H1 (cell line): ENCODE data around the gene SMARCC2. TPM values are rescaled to one million over a fixed set of nuclear protein-coding genes. Genes with fewer than 3 reads are reported as not detected.

ENCODE experiments used
- CTCF ChIA-PET: fragments of 300-600 bp; sonication (Branson Sonifier 250); formaldehyde crosslinking; loops from one replicate; lab custom pipeline; 2021; ENCODE audit not compliant: partially characterized antibody; lab: Charles Lee
- POLR2A ChIA-PET: fragments of 300-600 bp; sonication (Branson Sonifier 250); formaldehyde crosslinking; loops from one replicate; lab custom pipeline; 2021; ENCODE audit warnings: inconsistent platforms; ENCODE audit not compliant: partially characterized antibody; lab: Charles Lee
- DNase-seq, 2 experiments: peaks; one replicate each; pipeline versions ENCODE4 v3.0.0 to v3.0.0-alpha.2; 2010 to 2022; ENCODE audit warnings: low spot score in 2 of 2, low read depth in 1 of 2, mixed read lengths in 1 of 2
- FAIRE-seq: peaks from 2 replicates; lab custom pipeline; 2011; peaks lifted over from hg19 to GRCh38; lab: Jason Lieb, UNC
- H2AFZ ChIP-seq: 2 replicates; pipeline ENCODE4 v1.8.1; 2012; ENCODE audit warnings: low read length, inconsistent platforms
- H2AK5ac ChIP-seq: 2 replicates; pipeline ENCODE4 v1.6.1; 2013; ENCODE audit warnings: low read depth, low read length
- H2BK120ac ChIP-seq: replicated peaks from 2 replicates; pipeline ENCODE3; 2013; ENCODE audit warnings: low read depth, low read length, inconsistent platforms
- H2BK12ac ChIP-seq: 2 replicates; pipeline ENCODE4 v1.6.1; 2013; ENCODE audit warnings: low read depth, low read length
- H2BK15ac ChIP-seq: 2 replicates; pipeline ENCODE4 v1.6.1; 2013; ENCODE audit warnings: low read length
- H2BK20ac ChIP-seq: 2 replicates; pipeline ENCODE4 v1.6.1; 2013; ENCODE audit warnings: low read length
- H2BK5ac ChIP-seq: 2 replicates; pipeline ENCODE4 v1.6.1; 2013; ENCODE audit warnings: low read depth, low read length
- H3K14ac ChIP-seq: 2 replicates; pipeline ENCODE4 v1.6.1; 2013; ENCODE audit warnings: inconsistent platforms; ENCODE audit not compliant: insufficient read length
- H3K18ac ChIP-seq: 2 replicates; pipeline ENCODE4 v1.6.1; 2013; ENCODE audit warnings: low read length; ENCODE audit errors: extremely low read depth
- H3K23ac ChIP-seq: 2 replicates; pipeline ENCODE4 v1.6.1; 2013; ENCODE audit warnings: inconsistent platforms; ENCODE audit not compliant: insufficient read length
- H3K23me2 ChIP-seq: 2 replicates; pipeline ENCODE4 v1.6.1; 2013; ENCODE audit warnings: low read depth, low read length
- H3K27ac ChIP-seq: 2 replicates; pipeline ENCODE4 v1.6.1; 2011; ENCODE audit warnings: low read depth, low read length, inconsistent platforms
- H3K27me3 ChIP-seq, 4 experiments: replicated peaks in 1 of 4; 1 replicate in 1 of 4; 2 replicates in 3 of 4; pipeline versions ENCODE4 v1.6.1 to v1.8.1; 2011 to 2013; ENCODE audit warnings: low read length in 3 of 4, mild to moderate bottlenecking in 3 of 4, inconsistent platforms in 2 of 4, mixed read lengths in 2 of 4, moderate library complexity in 1 of 4; ENCODE audit not compliant: control insufficient read depth in 3 of 4, insufficient read depth in 3 of 4; ENCODE audit errors: extremely low read depth in 1 of 4
- H3K36me3 ChIP-seq, 4 experiments: 2 replicates each; pipeline versions ENCODE4 v1.6.1 to v1.8.1; 2011 to 2013; ENCODE audit warnings: mild to moderate bottlenecking in 4 of 4, low read length in 3 of 4, moderate library complexity in 2 of 4, control low read depth in 1 of 4, inconsistent platforms in 1 of 4; ENCODE audit not compliant: insufficient read depth in 4 of 4, control insufficient read depth in 2 of 4
- H3K4ac ChIP-seq: replicated peaks from 2 replicates; pipeline ENCODE3; 2013; ENCODE audit warnings: low read length, low read depth, mixed read lengths, inconsistent platforms; ENCODE audit not compliant: insufficient read length
- H3K4me1 ChIP-seq, 4 experiments: replicated peaks in 1 of 4; 1 replicate in 1 of 4; 2 replicates in 3 of 4; pipeline versions ENCODE4 v1.6.1 to v1.8.1; 2011 to 2013; ENCODE audit warnings: low read length in 3 of 4, inconsistent platforms in 2 of 4, mixed read lengths in 1 of 4; ENCODE audit not compliant: insufficient read depth in 4 of 4, control insufficient read depth in 3 of 4
- H3K4me2 ChIP-seq, 2 experiments: 2 replicates each; pipeline versions ENCODE4 v1.6.1 to v1.8.1; 2011 to 2013; ENCODE audit warnings: low read depth in 2 of 2, low read length in 2 of 2, control low read depth in 1 of 2, inconsistent platforms in 1 of 2, mild to moderate bottlenecking in 1 of 2; ENCODE audit not compliant: insufficient read depth in 1 of 2
- H3K4me3 ChIP-seq, 4 experiments: fragments of 200-600, 300-600 bp in 1 of 4; sonication (generic), shearing (Covaris generic), sonication (Bioruptor Twin) in 1 of 4; 2 replicates each; pipeline versions ENCODE4 v1.5.1 to v1.8.1; 2011 to 2016; ENCODE audit warnings: low read length in 4 of 4, low read depth in 3 of 4, control low read depth in 2 of 4, inconsistent platforms in 2 of 4, mild to moderate bottlenecking in 2 of 4, mixed read lengths in 1 of 4, moderate library complexity in 1 of 4; ENCODE audit not compliant: insufficient read depth in 2 of 4; ENCODE audit errors: extremely low read depth in 1 of 4
- H3K56ac ChIP-seq: replicated peaks from 2 replicates; pipeline ENCODE3; 2013; ENCODE audit warnings: low read depth, mild to moderate bottlenecking, mixed read lengths, low read length, inconsistent platforms; ENCODE audit not compliant: insufficient read length
- H3K79me1 ChIP-seq: 2 replicates; pipeline ENCODE4 v1.6.1; 2013; ENCODE audit warnings: low read depth, low read length, control low read depth
- H3K79me2 ChIP-seq, 2 experiments: 2 replicates each; pipeline versions ENCODE4 v1.6.1 to v1.8.1; 2012 to 2013; ENCODE audit warnings: low read length in 2 of 2, mild to moderate bottlenecking in 2 of 2, inconsistent platforms in 1 of 2; ENCODE audit not compliant: insufficient read depth in 2 of 2, control insufficient read depth in 1 of 2
- H3K9ac ChIP-seq, 4 experiments: replicated peaks in 1 of 4; 1 replicate in 1 of 4; 2 replicates in 3 of 4; pipeline versions ENCODE4 v1.6.1 to v1.8.1; 2011 to 2013; ENCODE audit warnings: low read depth in 3 of 4, low read length in 3 of 4, control low read depth in 2 of 4, mild to moderate bottlenecking in 2 of 4, moderate library complexity in 2 of 4, inconsistent platforms in 1 of 4; ENCODE audit errors: extremely low read depth in 1 of 4
- H3K9me3 ChIP-seq, 2 experiments: 2 replicates each; pipeline versions ENCODE4 v1.6.1 to v1.8.1; 2012 to 2013; ENCODE audit warnings: mild to moderate bottlenecking in 2 of 2, moderate library complexity in 2 of 2, control low read depth in 1 of 2, inconsistent platforms in 1 of 2, low read depth in 1 of 2, low read length in 1 of 2, mixed read lengths in 1 of 2; ENCODE audit not compliant: insufficient read depth in 2 of 2
- H4K20me1 ChIP-seq, 2 experiments: replicated peaks in 1 of 2; 2 replicates each; pipeline versions ENCODE3 to v1.8.1; 2011 to 2013; ENCODE audit warnings: inconsistent platforms in 2 of 2, low read length in 2 of 2, mild to moderate bottlenecking in 1 of 2; ENCODE audit not compliant: insufficient read depth in 2 of 2, control insufficient read depth in 1 of 2
- H4K5ac ChIP-seq: 2 replicates; pipeline ENCODE4 v1.6.1; 2013; ENCODE audit warnings: low read length, low read depth, mixed read lengths, inconsistent platforms; ENCODE audit not compliant: insufficient read length
- H4K8ac ChIP-seq: 2 replicates; pipeline ENCODE4 v1.8.0; 2013; ENCODE audit warnings: mild to moderate bottlenecking, moderate library complexity, low read length, inconsistent platforms; ENCODE audit not compliant: insufficient read depth; ENCODE audit errors: extremely low read depth
- H4K91ac ChIP-seq: replicated peaks from 2 replicates; pipeline ENCODE3; 2013; ENCODE audit warnings: low read length, mixed read lengths, inconsistent platforms; ENCODE audit not compliant: insufficient read length
- POLR2AphosphoS5 ChIP-seq: IDR thresholded peaks from 2 replicates; pipeline ENCODE4 v1.6.1; 2011; ENCODE audit warnings: low read depth, low read length
- SAP30 ChIP-seq: fragments of 300-600 bp; sonication (generic); IDR thresholded peaks from 2 replicates; pipeline ENCODE4 v1.7.1; 2012; ENCODE audit warnings: low read length, moderate library complexity, mild to moderate bottlenecking, inconsistent platforms; ENCODE audit not compliant: insufficient read depth, insufficient replicate concordance
- WGBS, 2 experiments: shearing (Covaris generic) in 1 of 2; methylation state at CpG; one replicate each; pipeline versions ENCODE4 v1.1.6 to v1.1.7; 2013 to 2015; ENCODE audit warnings: low lambda C conversion rate in 2 of 2, mixed read lengths in 2 of 2, inconsistent platforms in 1 of 2, low coverage in 1 of 2, missing lambda C conversion rate in 1 of 2; ENCODE audit not compliant: insufficient replicate concordance in 2 of 2, insufficient coverage in 1 of 2, insufficient read length in 1 of 2; ENCODE audit errors: extremely low coverage in 1 of 2, missing lambda C conversion rate in 1 of 2; 5-methylcytosine and 5-hydroxymethylcytosine counted together
- polyA plus RNA-seq, 7 experiments: library from polyadenylated mRNA; depleted of rRNA in 3 of 7; stranded (reverse) in 5 of 7; unstranded in 2 of 7; fragments of >200 nt in 5 of 7; fragments of 200-250 nt in 2 of 7; gene quantifications; 1 replicate in 5 of 7; 2 replicates in 1 of 7; 4 replicates in 1 of 7; pipeline versions ENCODE4 v1.2.1 to v1.2.3, GENCODE V29; 2011 to 2013; ENCODE audit warnings: missing spikeins in 2 of 7, mixed read lengths in 2 of 7
- total RNA-seq: library from RNA; stranded (reverse); fragmentation: NEBNext Ultra II Directional; extraction: Animal tissue kit (Norgen Biotek cat#: 25700); gene quantifications from 2 replicates; pipeline ENCODE4 v1.2.1, GENCODE V29; 2021

Gene SMARCC2
- total and polyA plus RNA-seq, 2 of the 8 experiments (the other 6 are each of a cell fraction or from before 2014, with no cell fraction given), result 33.9 to 78.5 TPM

DNA sequence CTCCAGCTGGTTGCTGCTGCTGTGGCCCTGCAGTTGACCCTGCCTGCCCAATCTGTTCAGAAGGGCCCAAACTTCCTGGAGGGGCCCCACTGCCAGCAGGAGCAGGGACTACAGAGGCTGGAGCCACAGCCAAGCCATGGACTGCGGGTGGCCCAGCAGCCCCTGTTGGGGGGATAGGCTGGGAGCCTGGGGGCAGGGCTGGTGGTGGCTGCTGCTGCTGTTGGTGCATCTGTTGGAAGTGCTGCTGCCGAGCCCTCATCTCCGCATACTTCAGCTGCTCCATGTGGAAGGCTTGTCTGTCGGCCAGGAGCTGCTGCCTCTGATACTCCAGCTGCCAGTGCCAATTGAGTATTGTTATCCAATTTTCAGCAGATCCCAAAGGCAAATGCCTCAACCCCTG lies 23.9 kb downstream of the SMARCC2 start:
- no peak overlapping the region for H2BK20ac ChIP-seq
- H2AK5ac ChIP-seq, result no peak overlapping the region
- FAIRE-seq (no peak), DNase-seq (no peak)
- no peak overlapping the region for H3K4ac ChIP-seq
- H4K91ac ChIP-seq, result no peak overlapping the region
- no peaks in the 10 kb centered on the region for H3K27me3 ChIP-seq
- no peaks in the 10 kb centered on the region for H3K9me3 ChIP-seq
- no peak overlapping the region for H3K4me2 ChIP-seq
- no peak overlapping the region for H2AFZ ChIP-seq
- H2BK5ac ChIP-seq, result no peak overlapping the region
- H3K23ac ChIP-seq, result no peak overlapping the region
- H3K79me2 ChIP-seq, result peaks cover 0 to 3% of the 10 kb centered on the region in 2 experiments; a peak in 1 of 4 replicates
- H2BK12ac ChIP-seq, result no peak overlapping the region
- no peak overlapping the region for H3K14ac ChIP-seq
- peak; percentile 74 for TF ChIP-seq POLR2AphosphoS5
- no peak for TF ChIP-seq SAP30
- TF ChIP-seq, all 59 proteins: peak for 1
- no peak overlapping the region for H4K8ac ChIP-seq
- no peak overlapping the region for H3K56ac ChIP-seq
- POLR2A ChIA-PET, result interaction anchor here (0.7 to 15.6 kb wide), 6 partner anchors 9 to 56 kb away, joined by 3 to 656 read pairs (median 5); partner anchors contain the start of genes RNF41 and SMARCC2
- H3K18ac ChIP-seq, result no peak overlapping the region
- CTCF ChIA-PET, result interaction anchor here (0.9 to 6.8 kb wide), 4 partner anchors 20 to 46 kb away, joined by 3 to 47 read pairs (median 5); partner anchors contain the start of genes ESYT1 and ZC3H10
- H3K4me1 ChIP-seq, result peaks cover 0 to 16% (median 7%) of the 10 kb centered on the region in 4 experiments; a peak in 6 of 7 replicates
- no peaks in the 10 kb centered on the region for H3K79me1 ChIP-seq
- no peak overlapping the region for H4K5ac ChIP-seq
- 93% methylated on average over 4 of the region's 4 CpGs; no CpG with 5 or more reads in 1 of the 2 experiments for WGBS, 2 experiments
- H4K20me1 ChIP-seq, result peaks cover 4 to 11% of the 10 kb centered on the region in 2 experiments
- no peak overlapping the region for H2BK120ac ChIP-seq
- H3K23me2 ChIP-seq, result peaks cover 1% of the 10 kb centered on the region; the same call in 1 of the 2 replicates
- H3K27ac ChIP-seq, result no peak overlapping the region
- H3K4me3 ChIP-seq, result no peak overlapping the region
- peaks cover 38 to 86% (median 70%) of the 10 kb centered on the region in 4 experiments for H3K36me3 ChIP-seq
- H3K9ac ChIP-seq, result no peak overlapping the region
- H2BK15ac ChIP-seq, result no peak overlapping the region
